ENCODE data around the gene RMDN3.
A peak's percentile ranks its signal among the peaks of the same experiment; 100 is the strongest.

Gene RMDN3

DNA sequence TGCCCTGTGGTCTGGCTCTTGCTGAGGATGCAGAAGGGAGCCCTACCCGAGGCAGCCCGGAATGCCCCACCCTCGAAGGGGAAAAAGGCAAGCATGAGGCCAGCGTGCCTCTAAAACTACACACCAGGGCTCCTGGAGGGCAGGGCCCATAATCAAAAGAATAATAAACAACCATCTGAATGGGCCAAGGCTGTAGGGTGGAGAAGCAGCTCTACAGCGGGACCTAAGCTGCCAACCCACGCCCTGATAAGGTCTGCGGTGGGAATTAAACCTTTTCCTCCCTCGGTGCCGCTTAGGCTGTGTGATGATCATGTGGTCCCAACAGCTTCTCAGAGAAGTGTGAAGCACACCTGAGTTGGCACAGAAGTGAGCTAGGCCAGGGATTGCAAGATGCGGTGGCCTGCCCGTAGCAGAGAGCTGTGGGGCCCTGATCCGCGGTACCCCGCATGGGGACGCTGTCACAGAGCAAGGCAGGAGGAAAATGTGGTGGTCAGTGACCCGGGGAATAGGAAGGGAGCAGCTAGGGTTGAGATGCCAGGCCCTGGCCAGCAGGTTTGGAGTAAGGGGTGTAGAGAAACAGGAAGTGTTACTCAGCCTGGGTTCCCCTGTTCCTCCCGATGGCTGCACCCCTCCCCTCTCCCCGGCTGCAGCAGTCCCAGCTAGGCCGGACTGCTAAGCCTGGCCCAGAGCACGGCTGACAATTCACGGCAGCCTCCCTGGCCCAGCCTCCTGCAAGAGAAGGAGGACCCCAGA, 13.6 kb upstream of the RMDN3 start:
- TF ChIP-seq, protein P1, sequence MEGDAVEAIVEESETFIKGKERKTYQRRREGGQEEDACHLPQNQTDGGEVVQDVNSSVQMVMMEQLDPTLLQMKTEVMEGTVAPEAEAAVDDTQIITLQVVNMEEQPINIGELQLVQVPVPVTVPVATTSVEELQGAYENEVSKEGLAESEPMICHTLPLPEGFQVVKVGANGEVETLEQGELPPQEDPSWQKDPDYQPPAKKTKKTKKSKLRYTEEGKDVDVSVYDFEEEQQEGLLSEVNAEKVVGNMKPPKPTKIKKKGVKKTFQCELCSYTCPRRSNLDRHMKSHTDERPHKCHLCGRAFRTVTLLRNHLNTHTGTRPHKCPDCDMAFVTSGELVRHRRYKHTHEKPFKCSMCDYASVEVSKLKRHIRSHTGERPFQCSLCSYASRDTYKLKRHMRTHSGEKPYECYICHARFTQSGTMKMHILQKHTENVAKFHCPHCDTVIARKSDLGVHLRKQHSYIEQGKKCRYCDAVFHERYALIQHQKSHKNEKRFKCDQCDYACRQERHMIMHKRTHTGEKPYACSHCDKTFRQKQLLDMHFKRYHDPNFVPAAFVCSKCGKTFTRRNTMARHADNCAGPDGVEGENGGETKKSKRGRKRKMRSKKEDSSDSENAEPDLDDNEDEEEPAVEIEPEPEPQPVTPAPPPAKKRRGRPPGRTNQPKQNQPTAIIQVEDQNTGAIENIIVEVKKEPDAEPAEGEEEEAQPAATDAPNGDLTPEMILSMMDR (conservative IDR thresholded peaks at IDR 0.05; ENCODE audit: low read depth, low read length) = no peak
- no peak for DNase-seq (ENCODE audit: low read depth)

GRCh38 chr15:40767838-40768500, 12.9 kb upstream of the RMDN3 start:
- no peak overlapping the region for H3K4me3 ChIP-seq (ENCODE audit: low read length)
- TF ChIP-seq, protein P1 (conservative IDR thresholded peaks at IDR 0.05; ENCODE audit: low read depth, low read length) = no peak
- DNase-seq (ENCODE audit: low read depth) = no peak

More for the DNA sequence above, 13.6 kb upstream of the RMDN3 start:
- H3K4me3 ChIP-seq (ENCODE audit: low read length) = no peak overlapping the region

DNA sequence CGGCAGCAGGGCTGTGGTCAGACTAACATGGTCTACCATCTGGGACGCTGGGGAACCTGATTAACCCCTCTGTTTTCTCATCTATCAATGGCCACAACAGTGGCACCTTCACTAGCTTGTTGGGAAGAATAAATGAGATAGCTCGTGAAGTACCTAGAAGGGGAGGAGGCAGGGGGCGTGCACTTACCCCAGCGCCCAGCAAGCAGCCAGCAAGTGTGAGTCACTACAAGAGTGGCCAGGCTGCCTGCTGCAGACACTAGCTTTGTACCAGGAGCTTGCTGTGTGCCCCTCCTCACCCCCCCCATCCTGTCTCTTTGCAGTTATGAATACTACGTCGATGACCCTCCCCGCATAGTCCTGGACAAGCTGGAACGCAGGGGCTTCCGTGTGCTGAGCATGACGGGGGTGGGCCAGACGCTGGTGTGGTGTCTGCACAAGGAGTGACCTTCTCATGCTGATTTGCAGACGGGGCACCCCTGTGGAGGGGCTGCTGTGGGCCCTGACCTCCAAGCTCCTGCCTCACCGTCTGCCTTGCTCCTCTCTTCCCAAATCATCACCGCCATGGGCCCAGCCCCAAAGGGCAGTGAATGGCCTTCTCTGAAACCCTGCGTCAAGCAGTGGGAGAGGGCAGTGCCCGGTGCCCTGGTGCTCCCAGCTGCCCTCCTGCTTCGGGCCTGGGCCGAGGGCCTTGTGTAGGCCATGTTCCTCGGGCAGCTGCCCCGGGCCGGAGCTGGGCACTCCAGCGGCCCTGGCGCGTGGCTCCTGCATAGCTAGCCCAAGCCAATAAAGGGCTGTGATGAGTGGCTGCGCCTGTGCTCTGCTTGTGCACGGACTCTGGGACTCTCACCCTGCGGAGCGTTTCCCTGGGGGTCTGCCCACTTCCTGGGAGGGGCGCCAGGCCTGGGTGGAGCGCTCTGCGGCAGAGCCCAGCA, 12.1 kb upstream of the RMDN3 start:
- TF ChIP-seq, protein P1 (conservative IDR thresholded peaks at IDR 0.05; ENCODE audit: low read depth, low read length) = no peak
- DNase-seq (ENCODE audit: low read depth) = no peak
- no peak overlapping the region for H3K4me3 ChIP-seq (ENCODE audit: low read length)

- H3K4me3 ChIP-seq (ENCODE audit: low read length) = no peak overlapping the region
- no peak for DNase-seq (ENCODE audit: low read depth)
- TF ChIP-seq, protein P1 (conservative IDR thresholded peaks at IDR 0.05; ENCODE audit: low read depth, low read length) = no peak
Observed at GRCh38 chr15:40766194-40766815, 11.3 kb upstream of the RMDN3 start.

- no peak for DNase-seq (ENCODE audit: low read depth)
- peak overlapping the region; percentile 52 for H3K4me3 ChIP-seq (ENCODE audit: low read length)
- TF ChIP-seq, protein P1 (conservative IDR thresholded peaks at IDR 0.05; ENCODE audit: low read depth, low read length) = no peak
Observed at GRCh38 chr15:40764629-40765103, 9.6 kb upstream of the RMDN3 start.

DNA sequence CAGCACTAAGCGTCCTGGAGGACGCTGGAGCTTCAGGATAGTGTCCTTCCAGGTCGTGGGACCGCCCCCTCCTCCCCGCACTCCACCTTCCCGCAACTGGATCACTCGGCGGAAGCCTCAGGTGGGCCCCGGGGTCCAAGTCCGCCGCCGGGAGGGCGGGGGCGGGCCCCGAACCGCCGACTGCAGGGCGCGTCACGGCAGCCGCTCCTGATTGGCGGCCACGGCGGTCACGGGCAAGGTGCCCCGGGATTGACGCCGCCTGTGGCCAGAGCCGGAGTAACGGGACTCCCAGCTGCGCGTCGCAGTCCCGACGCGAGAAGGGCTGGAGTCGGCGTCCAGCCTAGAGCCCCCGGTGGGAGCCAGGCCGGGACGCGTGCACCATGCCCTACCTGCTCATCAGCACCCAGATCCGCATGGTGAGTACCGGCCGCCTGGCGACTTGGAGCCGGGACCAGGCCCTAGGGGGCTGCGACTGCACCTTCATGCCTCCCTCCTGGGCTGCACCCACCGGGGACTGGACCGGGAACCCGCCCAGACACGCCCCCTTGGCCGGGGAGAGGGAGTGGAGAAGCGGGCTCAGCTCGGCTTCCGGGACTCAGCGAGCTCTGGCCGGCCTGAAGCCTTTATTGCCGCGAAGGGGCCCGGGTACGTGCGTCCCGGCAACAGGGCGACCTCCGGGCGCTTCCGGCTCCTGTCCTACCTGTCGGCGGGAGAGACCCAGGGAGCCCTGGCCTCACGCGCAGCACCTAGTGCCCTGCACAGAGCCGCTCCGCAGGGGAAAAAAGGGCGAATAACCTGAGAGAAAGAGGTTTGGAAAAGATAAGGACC, 9.0 kb upstream of the RMDN3 start, which contains the start of gene GCHFR:
TSS of gene GCHFR (plus strand) at position 268 of the 828 bp plus-strand sequence. CDS start at position 381, 113 bp downstream.
- no peak for DNase-seq (ENCODE audit: low read depth)
- H3K4me3 ChIP-seq (ENCODE audit: low read length) = peak within 1 kb of the TSS; percentile 52
- TF ChIP-seq, protein P1 (conservative IDR thresholded peaks at IDR 0.05; ENCODE audit: low read depth, low read length) = peak; percentile 22

Measured in retinal pigment epithelial cell (primary cell).